ENCODE measurements around the gene SEPTIN10.

DNA sequence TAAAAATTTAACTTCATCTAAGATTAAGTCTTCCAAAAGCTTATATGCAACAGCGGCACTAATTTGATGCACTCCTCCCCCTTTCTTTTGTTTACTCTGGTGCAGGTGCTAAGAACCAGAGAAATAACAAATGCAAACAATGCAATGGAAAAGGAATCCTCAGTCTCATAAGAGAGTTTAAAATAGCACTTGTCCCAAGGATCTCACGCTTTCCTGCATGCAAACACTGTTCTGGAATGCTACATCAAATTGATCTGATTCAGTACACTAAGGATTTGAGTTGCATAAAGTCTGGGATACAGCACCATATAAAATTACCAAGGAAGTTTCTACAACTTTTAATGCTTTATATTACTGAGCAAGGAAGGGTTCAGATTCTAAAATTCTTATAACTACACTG lies 50.5 kb downstream of the SEPTIN10 start:
- TF ChIP-seq ZNF354C (tag by site-specific recombination; IDR thresholded peaks at IDR 0.05; ENCODE audit: borderline replicate concordance, low read depth) (no peak), ZNF707 (tag by site-specific recombination; IDR thresholded peaks at IDR 0.05) (no peak), GLI2 (tag by site-specific recombination; IDR thresholded peaks at IDR 0.05; ENCODE audit: borderline replicate concordance, low read depth) (no peak), TCF7L2 (IDR thresholded peaks at IDR 0.05; ENCODE audit: borderline replicate concordance, low read depth, low read length) (no peak), GFI1B (tag by site-specific recombination; IDR thresholded peaks at IDR 0.05) (no peak), ZNF610 (tag by site-specific recombination; IDR thresholded peaks at IDR 0.05; ENCODE audit: borderline replicate concordance) (no peak), ZFP69B (tag by site-specific recombination; IDR thresholded peaks at IDR 0.05) (no peak), ZFP41 (tag by site-specific recombination; IDR thresholded peaks at IDR 0.05; ENCODE audit: borderline replicate concordance) (no peak), ZNF510 (tag by site-specific recombination; IDR thresholded peaks at IDR 0.05; ENCODE audit: insufficient replicate concordance) (no peak)
- TF ChIP-seq, protein P1, sequence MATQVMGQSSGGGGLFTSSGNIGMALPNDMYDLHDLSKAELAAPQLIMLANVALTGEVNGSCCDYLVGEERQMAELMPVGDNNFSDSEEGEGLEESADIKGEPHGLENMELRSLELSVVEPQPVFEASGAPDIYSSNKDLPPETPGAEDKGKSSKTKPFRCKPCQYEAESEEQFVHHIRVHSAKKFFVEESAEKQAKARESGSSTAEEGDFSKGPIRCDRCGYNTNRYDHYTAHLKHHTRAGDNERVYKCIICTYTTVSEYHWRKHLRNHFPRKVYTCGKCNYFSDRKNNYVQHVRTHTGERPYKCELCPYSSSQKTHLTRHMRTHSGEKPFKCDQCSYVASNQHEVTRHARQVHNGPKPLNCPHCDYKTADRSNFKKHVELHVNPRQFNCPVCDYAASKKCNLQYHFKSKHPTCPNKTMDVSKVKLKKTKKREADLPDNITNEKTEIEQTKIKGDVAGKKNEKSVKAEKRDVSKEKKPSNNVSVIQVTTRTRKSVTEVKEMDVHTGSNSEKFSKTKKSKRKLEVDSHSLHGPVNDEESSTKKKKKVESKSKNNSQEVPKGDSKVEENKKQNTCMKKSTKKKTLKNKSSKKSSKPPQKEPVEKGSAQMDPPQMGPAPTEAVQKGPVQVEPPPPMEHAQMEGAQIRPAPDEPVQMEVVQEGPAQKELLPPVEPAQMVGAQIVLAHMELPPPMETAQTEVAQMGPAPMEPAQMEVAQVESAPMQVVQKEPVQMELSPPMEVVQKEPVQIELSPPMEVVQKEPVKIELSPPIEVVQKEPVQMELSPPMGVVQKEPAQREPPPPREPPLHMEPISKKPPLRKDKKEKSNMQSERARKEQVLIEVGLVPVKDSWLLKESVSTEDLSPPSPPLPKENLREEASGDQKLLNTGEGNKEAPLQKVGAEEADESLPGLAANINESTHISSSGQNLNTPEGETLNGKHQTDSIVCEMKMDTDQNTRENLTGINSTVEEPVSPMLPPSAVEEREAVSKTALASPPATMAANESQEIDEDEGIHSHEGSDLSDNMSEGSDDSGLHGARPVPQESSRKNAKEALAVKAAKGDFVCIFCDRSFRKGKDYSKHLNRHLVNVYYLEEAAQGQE (tag by site-specific recombination; IDR thresholded peaks at IDR 0.05): no peak
- TF ChIP-seq, protein P2, sequence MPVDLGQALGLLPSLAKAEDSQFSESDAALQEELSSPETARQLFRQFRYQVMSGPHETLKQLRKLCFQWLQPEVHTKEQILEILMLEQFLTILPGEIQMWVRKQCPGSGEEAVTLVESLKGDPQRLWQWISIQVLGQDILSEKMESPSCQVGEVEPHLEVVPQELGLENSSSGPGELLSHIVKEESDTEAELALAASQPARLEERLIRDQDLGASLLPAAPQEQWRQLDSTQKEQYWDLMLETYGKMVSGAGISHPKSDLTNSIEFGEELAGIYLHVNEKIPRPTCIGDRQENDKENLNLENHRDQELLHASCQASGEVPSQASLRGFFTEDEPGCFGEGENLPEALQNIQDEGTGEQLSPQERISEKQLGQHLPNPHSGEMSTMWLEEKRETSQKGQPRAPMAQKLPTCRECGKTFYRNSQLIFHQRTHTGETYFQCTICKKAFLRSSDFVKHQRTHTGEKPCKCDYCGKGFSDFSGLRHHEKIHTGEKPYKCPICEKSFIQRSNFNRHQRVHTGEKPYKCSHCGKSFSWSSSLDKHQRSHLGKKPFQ (tag by site-specific recombination; IDR thresholded peaks at IDR 0.05): no peak
- TF ChIP-seq, protein P3, sequence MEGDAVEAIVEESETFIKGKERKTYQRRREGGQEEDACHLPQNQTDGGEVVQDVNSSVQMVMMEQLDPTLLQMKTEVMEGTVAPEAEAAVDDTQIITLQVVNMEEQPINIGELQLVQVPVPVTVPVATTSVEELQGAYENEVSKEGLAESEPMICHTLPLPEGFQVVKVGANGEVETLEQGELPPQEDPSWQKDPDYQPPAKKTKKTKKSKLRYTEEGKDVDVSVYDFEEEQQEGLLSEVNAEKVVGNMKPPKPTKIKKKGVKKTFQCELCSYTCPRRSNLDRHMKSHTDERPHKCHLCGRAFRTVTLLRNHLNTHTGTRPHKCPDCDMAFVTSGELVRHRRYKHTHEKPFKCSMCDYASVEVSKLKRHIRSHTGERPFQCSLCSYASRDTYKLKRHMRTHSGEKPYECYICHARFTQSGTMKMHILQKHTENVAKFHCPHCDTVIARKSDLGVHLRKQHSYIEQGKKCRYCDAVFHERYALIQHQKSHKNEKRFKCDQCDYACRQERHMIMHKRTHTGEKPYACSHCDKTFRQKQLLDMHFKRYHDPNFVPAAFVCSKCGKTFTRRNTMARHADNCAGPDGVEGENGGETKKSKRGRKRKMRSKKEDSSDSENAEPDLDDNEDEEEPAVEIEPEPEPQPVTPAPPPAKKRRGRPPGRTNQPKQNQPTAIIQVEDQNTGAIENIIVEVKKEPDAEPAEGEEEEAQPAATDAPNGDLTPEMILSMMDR (tag by site-specific recombination; IDR thresholded peaks at IDR 0.05): no peak
- TF ChIP-seq, protein P4, sequence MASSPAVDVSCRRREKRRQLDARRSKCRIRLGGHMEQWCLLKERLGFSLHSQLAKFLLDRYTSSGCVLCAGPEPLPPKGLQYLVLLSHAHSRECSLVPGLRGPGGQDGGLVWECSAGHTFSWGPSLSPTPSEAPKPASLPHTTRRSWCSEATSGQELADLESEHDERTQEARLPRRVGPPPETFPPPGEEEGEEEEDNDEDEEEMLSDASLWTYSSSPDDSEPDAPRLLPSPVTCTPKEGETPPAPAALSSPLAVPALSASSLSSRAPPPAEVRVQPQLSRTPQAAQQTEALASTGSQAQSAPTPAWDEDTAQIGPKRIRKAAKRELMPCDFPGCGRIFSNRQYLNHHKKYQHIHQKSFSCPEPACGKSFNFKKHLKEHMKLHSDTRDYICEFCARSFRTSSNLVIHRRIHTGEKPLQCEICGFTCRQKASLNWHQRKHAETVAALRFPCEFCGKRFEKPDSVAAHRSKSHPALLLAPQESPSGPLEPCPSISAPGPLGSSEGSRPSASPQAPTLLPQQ (tag by site-specific recombination; IDR thresholded peaks at IDR 0.05): no peak
